Measurements from ENCODE around the gene ZNF804B.

The ZNF804B gene

DNA sequence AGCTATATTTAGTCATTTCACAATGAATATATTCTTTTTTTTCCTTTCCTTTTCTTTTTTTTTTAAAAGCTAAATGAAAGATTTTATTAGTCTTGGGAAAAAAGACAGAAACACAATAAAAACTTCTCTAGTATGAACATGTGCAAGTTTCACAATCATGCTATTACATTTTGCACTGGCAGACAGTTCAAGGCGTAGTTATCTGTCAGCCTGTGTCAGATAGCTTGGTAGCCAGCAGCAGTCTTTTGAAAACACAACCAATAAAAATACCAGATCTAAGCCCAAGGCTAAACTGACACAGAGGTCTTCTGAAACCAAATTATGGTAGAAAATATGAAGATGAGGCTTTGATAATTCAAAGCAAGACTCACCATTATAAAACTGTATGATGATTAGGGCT lies 241.8 kb downstream of the ZNF804B start:
- DNase-seq = no peak

DNA sequence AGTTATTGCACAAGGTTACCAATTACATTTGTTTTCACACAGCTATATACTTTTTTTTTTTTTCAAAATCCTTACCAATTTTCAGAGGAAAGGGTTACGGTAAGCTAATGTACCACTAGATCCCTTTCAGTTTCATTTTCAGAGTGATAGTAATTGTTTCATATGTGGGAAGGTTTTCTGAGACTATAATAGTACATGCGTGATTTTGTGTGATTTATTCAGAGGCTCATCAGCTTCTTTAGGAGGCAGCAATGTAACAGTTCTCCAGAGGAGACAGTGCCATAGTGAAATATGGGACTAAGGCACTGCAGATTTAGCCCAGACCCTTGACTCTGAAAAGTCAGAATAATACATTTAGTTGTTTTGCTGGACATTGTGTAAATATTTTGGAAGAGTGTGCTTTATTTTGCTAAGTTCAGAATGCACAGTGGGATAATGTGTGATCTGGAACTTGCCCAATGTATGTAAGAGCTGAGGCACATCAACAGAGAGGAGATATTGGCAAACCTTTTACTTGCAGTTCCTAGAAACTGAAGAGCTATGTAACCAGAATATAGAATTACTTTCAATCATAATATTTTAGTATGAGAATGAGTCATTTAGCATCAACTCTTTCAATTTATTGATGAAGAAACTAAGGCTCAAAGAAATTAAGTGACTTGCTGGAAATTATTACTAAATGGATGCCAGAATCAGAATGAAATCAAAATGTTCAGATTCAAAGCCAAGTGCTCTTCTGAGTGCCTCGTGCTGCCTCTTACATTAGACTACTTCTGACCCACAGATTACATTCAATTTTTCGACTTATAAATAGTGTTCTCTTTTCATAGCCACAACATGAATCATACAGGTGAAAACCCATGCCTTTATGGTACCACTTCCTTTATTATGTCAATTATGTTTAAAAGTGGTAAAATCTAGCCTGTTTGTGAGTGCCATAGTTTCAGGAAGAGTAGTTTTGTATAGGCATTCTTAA lies 243.8 kb downstream of the ZNF804B start:
- DNase-seq = no peak

DNA sequence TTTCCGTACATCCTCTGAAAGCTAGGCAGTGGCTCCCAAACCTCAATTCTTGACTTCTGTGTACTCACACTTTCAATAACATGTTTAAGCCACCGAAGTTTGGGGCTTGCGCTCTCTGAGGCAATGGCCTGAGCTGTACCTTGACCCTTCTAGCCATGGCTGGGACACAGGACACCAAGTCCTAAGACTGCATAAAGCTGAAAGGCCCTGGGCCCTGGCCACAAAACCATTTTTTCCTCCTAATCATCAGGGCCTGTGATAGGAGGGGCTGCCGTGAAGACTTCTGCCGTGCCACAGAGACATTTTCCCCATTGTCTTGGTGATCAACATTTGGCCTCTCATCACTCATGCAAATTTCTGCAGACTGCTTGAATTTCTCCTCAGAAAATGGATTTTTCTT lies 252.5 kb downstream of the ZNF804B start:
- DNase-seq = no peak

DNA sequence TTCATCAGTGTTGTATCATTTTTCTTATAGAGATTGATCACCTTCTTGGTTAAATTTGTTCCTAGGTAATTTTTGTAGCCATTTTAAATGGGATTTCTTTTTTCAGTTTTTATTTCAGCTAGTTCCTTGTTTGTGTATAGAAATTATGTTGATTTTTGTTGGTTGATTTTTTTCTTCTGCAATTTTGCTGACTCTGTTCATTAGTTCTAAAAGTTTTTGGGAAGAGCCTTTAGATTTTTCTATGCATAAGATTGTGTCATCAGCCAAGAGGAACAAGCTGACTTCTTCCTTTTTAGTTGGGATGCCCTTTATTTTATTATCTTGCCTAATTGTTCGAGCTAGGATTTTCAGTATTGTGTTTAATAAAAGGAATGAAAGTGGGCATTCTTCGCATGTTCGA lies 258.2 kb downstream of the ZNF804B start:
- no peak for DNase-seq

DNA sequence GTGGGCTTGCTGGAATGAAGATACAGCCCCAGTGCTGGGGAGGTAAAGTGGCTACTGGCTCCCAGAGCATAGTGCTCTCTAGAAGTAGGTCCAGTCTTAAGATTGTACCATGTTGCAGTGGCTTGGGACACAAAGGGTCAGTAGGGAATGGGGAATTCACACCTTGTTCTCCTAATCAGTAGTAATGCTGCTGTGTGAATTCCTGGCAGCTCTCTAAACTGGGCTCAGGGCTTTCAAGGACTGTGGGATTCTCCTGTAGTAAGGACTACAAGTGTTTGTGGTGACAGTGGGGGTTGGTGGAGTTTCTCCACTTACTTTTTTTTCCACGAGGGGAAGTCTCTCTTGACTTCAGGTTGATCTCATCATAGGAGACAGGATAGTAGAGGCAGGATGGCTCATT lies 262.2 kb downstream of the ZNF804B start:
- DNase-seq = no peak

DNA sequence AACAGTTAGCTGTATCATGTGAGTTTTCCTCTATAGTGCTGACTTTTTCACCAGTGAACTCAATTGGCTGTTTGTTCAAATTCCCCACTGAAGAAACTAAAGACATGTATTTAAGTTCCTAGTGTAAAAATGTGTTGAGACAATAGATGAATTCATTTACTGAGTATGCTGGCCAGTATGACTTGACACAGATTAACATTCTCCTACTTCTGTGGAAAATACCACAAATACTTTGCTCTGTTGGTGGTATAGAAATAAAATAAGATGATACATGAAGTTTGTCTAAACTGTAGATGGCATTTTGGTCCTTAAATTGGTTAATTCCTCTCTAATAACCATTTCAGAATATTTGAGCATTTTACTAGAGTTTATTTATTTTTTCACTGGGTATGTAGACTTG lies 263.7 kb downstream of the ZNF804B start:
- DNase-seq = no peak

DNA sequence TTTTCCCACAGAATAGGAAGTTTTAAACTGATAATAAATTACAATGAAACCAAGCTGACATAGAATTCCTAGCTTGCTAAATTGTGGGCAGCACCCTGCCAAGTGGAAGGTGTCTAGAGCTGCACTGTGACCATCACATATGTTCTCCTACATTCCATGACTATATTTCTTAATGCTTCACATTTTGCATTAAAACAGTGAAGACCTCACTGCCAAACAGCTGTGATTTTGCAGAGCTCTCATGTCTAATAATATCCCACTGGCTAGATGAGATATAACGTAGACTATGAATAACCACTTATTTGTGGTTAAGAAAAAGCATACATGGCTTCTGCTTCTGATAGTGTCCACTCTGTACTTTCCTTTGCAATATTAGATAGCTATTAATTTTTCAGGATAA lies 264.4 kb downstream of the ZNF804B start:
- no peak for DNase-seq

DNA sequence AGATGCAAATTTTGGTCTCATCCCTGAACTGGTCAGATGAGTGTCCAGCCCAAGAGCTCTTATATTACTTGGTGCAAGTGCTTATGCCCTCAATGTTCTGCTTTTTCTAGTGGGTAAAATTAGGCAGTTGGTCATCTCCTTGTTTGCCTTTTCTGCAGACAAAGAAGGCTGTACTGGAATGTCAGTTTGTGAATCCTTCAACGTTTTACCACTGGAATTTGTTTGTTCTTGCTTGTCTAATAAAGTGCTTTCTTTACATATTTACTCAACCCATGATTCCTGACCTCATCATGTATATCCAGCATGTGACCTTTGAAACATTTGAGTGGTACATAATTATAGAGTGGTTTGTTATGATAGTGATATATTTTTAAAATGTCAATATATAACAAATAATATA lies 268.3 kb downstream of the ZNF804B start:
- DNase-seq = no peak

DNA sequence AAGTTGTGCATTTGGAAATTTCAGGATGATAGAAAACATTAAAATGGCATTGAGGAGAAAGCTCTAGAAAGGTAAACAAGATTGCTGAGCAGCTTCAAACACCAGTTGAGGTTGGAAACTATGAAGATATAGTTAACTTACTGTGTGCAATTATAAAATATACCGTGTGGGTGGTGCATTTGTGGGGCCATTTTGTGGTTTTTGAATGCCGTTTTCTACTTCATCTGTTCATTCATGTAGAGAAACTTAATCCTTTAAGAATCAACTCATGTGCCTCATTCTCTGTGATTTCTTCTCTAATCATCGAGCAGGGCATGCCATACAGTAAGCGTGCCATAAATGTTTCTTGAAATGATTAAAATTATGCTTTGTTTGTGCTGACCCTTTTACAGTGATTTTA lies 268.8 kb downstream of the ZNF804B start:
- no peak for DNase-seq

DNA sequence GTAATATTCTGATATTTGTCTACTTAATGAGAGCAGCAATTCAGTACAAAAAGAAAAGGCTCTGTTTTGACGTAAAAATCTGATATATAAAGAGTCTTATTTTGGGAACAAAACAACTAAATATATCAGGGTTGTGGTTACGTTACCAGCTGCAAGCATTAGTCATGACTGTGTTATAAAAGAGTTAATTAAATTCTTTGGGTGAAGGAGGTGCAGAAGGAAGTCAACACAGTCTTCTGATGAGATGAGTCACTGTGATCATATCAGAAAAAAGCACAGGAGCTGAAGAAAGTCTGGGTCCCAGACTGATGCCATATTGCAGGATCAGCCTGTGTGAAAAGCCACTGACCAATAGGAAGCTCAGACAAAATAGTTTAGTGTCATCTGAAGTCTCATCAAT lies 270.4 kb downstream of the ZNF804B start:
- DNase-seq = no peak

DNA sequence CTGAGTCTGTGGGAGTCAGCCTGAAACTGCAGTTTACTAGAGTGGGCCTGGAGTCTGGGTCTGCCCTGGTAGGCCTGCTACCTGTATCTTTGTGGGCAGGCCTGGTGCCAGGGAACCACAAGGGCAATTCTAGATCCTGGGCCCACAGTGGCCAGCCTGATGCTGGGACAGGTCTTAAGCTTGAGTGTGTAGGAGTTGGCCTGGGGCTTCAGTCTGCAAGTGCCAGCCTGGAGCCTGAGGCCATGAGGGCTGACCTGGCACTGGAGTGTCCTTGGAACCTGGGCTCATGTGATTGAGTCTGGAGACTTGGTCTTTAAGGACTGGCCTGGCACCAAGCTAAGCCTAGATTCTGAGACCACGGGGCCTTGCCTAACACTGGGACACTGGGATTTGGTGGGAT lies 281.7 kb downstream of the ZNF804B start:
- DNase-seq = no peak

DNA sequence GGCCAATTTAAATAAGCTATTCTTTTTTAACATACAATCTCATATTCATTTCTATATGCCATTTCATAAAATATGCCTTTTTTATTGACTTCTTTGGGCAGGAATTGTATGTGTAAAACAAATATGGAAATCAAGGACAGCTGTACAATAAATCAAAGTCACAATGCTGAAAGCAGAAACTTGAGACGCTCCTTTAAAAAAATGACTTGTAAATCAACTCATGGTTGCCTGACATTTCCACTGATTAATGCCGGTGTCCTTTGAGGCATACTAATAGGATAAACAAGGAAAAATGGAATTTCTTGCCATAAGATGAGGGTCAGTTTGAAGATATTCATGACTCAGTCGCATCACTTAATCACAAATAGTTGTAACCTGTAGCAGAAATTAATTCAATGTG lies 283.4 kb downstream of the ZNF804B start:
- no peak for DNase-seq

DNA sequence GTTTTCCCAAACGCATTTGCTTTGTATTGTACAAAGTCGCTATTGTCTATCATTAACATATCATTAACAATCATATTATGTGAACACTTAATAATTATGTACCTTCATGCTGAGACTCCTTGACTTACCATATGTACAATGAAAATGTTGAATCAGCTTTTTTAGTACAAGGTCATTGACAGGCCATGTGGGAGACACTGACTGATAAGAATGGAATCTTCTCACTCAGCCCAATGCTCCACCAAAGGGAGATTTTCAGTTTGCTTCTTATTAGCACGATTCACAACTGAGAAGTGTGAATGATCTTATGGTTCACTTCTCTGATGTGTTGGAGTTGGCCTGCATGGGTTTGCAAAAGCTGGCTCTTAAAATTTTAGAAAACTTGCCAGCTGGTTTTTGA lies 289.5 kb downstream of the ZNF804B start:
- no peak for DNase-seq

DNA sequence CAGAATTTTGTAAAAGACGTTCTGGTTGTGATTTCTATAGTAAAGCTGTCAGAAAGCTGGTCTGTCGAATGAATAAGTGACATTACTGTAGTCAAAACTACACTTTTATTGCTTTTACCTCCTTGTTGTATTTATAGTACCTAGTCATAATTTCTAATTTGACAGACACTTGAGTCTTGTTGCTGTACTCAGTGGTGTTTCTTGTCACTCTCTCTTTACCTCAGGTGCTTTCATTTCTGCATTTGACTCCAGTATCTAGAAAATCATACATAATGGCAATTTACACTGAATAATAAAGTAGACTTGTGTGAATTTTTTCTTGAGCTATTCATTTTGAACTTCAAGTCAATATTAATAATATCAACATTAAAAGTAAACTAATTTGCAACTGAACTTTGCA lies 293.6 kb downstream of the ZNF804B start:
- DNase-seq = no peak

DNA sequence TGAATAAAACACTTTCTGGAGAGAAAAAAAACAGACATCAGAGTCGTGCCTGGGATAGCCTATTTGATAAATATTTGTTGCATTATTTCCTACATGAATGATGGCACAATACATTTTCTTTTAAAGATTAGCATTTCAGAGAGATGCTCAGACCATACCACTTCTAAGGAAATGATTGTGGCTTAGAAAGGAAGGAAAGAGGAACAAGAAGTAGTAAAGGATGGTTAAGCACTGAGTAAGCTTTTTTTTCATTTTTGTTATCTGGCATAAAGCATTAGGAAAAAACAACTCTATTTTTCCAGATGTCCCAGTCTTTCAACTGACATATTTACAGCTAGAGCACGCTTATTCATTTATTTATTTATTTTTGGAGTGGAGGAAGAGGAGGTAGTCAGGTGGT lies 294.9 kb downstream of the ZNF804B start:
- no peak for DNase-seq

DNA sequence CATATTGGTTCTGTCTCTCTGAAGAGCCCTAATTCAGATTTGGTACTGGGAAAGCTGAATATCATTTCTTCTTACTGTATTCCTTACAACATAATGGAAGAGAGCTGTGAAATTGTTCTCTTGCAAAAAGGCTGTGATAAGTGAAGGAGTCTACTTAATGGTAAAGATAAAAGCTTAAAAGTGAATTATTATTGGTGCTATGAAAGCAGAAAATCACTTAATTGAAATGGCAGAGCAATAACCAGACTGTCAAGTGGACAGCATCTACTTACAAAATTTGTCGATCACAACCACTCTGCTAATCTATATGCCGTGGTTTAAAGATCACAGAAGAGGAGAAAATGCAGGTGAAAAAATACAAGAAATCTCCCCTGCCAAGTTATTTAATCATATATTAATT lies 300.7 kb downstream of the ZNF804B start:
- no peak for DNase-seq

DNA sequence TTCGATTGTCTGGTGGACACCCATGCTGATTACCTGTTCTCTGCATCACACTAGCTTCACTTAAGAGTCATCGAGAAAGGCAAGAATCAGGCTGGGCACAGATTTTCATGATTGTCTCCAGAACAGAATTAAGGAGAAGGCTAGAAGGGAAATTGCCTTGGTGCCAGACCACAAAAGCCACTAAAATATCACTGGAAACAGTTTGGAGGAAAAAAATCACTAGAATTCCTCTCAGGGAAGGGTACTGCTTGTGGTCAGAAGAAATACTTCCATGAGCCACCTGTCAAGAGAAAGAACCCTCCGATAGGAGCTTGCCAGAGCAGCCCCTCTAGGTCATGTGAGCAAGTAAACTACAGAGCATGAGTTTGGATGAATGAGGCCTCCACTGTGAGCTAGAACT lies 305.3 kb downstream of the ZNF804B start:
- DNase-seq = no peak

DNA sequence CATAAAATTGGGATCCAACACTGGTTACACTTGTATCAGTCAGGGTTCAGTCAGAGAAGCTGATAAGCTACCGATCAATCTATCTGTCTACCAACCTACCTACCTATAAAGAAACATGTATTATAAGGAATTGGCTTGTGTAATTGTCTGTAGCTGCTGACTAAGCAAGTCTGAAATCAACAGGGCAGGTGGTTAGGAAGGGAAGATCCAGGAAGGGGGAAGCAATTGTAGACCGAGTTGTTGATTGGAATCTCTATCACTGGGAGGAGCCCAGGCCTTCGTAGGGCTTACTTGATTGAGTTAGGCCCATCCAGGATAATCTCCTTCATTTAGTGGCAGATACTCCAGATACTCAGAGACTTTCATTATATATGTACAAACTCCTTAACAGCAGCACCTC lies 307.5 kb downstream of the ZNF804B start:
- DNase-seq = no peak

DNA sequence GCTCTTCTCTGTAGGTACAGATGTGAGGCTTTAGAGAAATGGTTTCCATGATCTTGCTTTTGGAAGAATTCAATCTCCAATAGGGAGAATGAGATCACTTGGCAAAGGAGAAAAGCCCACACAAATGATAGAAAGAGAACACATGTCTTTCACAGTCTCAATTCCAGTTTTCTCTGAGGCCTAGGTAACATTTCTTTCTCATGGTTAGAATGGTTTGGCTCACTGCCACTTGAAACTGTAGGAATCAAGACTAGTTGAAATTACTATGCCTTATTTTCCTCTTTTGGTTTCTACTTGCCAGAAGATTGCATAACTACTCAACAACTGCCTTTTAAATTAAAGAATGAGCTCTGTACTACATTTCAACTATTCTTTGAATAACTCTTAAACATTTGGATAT lies 312.6 kb downstream of the ZNF804B start:
- no peak for DNase-seq

DNA sequence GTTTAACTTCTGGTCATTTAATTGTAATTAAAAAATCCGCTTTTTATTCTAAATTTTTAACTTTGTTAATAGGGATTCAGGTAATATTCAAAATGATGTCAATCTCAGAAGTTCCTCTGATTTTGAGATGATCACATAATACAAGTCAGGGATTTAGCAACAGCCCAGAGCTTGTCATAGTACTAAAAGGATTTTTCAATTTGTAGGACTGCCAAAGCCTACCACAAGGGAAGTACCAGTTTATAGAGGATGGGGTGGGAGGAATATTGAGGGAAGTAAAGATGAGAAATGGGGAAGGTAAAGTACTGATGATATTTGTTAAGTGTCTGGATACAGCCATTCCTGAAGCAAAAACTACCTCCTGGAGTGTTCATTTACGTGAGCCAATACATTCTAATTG lies 314.3 kb downstream of the ZNF804B start:
- no peak for DNase-seq

DNA sequence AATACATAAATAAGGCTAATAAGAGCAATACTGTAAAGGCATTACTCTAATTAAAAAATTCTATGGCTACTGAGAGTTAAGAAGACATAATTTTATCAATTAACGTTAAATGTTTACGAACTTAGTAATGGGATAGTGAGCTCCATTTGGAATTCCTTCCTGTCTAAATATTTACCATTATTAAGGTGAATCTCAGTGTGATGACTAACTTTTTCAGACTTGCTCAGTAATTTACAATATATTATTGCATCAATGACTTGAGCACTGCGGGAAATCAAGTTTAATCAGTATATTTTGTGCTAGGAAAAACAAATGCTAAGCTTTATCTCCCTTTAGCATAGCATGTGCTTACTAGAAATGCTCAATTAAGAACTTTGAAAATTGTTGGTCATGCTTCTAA lies 318.5 kb downstream of the ZNF804B start:
- DNase-seq = no peak

DNA sequence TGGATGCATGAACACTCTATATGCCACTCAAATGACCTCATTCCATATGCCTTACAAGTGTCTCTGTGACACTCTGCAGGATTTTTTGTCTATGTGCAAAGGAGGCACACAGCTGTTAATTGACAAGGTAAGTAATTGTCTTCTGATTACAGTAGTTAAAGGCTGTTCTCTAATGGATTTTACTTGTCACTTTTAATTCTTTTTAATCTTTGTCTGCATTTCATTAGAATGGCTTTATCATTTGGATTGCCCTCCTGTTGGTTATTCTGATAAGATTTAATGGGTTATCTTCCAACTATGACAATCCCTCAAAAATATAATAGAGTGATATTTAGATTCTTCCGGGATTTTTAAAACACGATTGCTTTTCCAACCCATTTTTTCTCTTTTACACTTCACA lies 326.1 kb downstream of the ZNF804B start:
- no peak for DNase-seq

DNA sequence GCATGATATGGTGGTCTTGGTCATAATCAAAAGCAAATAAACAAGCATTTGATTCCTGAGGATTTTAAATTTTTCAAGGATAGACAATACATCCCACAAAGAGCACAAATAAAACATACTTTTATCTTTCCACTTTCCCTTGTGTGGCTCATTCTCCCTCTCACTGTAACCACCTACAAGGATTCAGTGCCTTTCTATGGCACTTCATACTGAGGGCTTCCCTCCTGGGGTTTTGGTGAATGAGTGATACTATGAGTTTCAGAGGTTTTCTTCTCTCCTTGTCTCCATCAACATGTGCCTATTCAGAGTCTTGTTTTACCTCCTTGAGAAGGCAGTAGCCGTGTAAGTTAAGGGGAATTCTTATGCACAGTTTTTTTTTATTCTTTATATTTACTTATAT lies 332.1 kb downstream of the ZNF804B start:
- no peak for DNase-seq

DNA sequence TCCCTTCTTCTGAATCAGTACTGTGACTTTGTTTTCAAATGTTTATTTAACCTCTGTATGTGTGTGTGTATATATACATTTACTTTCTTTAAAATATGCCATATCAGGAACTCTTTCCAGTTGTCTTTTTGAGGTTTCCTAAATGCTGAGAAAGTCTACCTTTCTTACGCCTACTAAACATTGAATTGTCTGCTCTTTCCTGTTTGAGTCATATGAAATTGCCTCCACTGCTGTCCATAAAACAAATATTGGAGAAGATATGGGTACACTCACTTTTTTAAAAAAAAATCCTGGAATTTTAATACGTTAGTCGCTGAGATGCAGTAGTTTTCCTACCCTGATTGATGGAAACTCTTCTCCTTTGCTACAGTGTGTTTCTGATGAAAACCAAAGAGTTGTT lies 334.8 kb downstream of the ZNF804B start:
- no peak for DNase-seq

DNA sequence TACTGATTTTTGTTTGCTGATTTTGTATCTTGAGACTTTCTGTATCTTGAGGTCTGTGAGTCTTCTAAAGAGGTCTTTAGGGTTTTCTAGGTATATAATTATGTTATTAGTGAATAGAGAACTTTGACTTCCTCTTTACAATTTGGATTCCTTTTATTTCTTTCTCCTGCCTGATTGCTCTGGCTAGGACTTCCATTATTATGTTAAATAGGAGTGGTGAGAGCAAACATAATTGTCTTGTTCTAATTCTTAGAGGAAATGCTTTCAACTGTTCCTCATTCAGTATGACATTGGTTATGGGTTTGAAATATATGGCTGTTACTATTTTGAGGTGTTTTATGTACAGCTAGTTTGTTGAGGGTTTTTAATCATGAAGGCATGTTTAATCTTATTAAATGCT lies 344.1 kb downstream of the ZNF804B start:
- no peak for DNase-seq
